Hematopoietic multipotent progenitor cell (in vitro differentiated cells): ENCODE results near the gene SPG7. TPM values are rescaled to one million over a fixed set of nuclear protein-coding genes. Genes with fewer than 3 reads are reported as not detected.

Source experiments
- DNase-seq, 3 donors: peaks; one replicate each; pipeline ENCODE4 v3.0.0-alpha.2; 2011 to 2015; ENCODE audit warnings: low read depth in 2 of 3, low spot score in 2 of 3
- total RNA-seq: library from RNA; depleted of rRNA; stranded (reverse); fragments of >200 nt; gene quantifications from one replicate; pipeline ENCODE4 v1.2.3, GENCODE V29; 2012

SPG7 gene
- total RNA-seq, 1 donor = 132 TPM

DNA sequence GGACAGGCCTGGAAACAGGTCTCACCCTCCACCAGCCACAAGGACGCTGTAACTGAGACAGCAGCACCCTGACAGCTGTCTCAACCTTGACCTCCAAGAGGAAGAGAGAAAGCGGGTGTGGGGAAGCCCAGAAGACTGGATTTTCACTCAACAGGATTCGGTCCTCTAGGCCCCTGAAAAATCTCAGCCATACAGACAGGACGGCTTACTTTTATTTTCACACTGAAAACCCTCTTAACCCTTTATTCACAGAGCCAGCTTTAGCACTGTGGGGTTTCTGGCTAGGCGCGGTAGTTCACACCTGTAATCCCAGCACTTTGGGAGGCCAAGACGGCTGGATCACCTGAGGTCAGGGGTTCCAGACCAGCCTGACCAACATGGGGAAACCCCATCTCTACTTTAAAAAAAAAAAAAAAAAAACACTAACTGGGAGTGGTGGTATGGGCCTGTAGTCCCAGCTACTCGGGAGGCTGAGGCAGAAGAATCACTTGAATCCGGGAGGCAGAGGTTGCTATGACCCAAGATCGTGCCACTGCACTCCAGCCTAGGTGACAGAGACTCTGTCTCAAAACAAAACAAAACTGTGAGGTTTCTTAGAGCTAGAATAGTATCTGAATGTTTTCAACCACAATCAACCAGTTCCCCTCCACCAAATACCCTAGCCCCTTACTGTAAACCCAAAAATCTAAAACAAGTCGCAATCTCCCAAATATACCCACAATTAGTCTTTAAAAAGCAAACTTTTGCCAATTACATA lies 23.1 kb upstream of the SPG7 start:
- DNase-seq = no peak

DNA sequence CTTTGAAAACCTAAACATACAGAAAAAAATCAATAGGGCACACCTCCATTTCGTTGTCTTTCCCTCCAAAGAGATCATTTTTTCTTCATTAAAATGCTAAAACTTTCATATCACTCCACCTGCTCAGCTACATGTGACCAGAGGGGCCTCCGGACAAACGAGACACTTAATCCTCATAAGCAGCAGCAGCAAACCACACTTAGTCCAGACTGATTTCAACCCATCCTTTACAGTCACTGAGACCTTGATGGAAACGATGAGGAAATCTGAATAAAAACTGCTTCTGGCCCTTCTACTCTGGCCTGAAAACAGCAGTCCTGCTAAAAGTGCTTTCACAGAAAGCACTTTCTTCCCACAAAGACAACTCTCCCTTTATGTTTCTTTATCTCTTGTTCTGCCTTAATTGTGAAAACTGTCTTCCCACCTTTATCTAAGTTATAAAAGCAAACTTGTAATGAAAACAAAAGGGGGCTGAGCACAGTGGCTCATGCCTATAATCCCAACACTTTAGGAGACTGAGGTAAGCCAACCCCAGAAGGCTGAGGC lies 22.4 kb upstream of the SPG7 start:
- DNase-seq = no peak

DNA sequence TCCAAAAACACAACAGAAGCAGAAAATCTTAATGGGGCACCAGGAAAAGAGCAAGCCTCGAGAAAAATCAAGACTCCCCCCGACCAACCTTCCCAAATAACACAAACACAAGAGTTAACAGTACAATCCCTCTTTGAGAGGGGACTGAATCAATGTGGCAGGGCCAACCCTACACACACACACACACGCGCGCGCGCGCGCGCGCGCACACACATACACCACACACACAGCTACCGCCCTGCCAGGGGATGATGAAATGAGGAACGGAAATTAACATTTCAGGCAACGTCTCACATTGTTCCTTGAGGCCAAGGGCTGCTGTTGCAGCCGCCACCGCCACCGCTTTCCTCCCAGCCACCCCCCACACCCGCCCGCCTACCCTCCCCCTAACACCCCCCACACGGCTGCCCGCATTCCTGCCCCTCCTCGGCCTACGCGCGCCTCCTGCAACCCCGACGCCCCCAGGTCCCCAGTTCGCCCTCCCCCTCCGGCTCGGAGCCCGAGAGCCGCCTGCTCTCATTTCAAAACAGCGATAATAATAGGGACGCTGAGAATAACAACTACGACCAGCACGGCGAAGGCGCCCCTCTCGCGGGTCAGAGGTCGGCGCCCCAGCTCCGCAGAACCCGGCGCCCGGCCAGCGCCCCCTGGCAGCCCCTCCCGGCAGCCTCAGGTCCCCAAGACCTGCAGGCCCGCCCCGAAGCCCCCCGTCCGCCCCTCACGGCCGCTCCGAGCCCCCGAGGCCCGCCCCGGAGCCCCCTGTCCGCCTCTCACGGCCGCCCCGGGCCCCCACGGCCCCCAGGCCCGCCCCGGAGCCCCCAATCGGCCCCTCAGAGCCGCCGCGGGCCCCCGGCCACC lies 18.9 kb upstream of the SPG7 start:
- DNase-seq = peak; percentile 65 to 97 (median 93)

DNA sequence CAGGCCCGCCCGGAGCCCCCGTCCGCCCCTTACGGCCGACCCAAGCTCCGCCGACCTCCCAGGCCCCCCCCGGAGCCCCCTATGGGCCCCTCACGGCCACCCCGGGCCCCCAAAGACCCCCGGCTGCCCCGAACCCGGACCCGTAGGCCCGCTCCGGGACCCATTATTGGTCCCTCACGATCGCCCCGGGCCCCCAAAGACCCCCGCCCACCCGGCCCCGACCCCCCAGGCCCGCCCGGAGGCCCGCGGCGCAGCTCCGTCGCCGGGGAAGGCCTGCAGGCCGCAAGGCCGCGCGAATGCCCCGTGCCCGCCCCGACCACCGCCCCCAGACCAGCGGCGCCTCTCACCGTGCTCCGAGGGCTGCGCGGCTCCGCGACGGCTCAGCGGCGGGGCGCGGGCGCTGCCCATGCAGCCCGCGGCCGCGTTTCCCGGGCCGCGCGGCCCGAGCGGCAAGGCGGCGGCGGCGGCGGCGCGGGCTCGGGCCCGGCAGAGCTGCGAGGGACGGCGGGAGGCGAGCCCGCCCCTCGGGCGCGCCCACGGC lies 18.2 kb upstream of the SPG7 start:
- no peak for DNase-seq

DNA sequence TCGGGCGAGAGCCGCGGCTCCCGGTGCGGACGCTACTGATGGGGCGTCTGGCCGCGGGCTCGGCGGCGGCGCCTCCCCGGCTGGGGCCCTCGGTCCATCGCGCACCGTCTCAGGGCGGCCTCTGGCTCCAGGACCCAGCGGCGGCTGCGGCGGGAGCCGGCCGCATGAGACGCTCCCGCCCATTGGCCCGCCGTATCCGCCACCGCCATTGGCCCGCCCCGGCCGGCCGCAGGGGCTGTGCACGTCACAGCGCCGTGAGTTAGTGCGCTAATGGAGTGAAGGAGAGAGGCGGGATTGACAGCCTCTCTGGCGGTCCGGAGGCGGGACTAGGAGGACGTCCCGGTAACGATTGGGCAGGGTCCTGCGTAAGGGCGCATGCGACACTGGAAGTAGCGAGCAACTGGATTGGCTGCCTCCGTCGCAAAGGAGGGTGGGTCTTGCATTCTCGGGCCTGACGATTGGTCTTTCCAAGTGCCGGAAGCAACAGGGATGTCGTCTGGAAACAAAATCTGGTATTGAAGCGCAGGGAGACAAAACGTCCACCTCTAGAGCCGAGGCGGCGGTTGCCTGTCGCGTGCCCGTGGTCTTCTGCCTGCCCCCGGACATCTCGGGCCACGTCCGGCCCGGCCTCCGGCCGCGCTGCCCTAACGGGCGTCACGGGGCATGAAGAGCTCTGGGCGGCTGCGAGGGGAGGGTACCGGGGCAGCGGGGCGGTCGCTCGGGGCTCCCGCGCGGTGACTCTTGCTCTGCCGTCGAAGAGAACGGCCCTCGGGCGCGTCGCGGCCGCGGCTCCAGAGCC lies 17.6 kb upstream of the SPG7 start, which contains the start of gene ANKRD11:
Gene ANKRD11 (minus strand): TSS at position 123 of the 799 bp plus-strand sequence. CDS start 173,542 bp downstream, outside the sequence.
- DNase-seq = peak; percentile 96 to 99 (median 99)

DNA sequence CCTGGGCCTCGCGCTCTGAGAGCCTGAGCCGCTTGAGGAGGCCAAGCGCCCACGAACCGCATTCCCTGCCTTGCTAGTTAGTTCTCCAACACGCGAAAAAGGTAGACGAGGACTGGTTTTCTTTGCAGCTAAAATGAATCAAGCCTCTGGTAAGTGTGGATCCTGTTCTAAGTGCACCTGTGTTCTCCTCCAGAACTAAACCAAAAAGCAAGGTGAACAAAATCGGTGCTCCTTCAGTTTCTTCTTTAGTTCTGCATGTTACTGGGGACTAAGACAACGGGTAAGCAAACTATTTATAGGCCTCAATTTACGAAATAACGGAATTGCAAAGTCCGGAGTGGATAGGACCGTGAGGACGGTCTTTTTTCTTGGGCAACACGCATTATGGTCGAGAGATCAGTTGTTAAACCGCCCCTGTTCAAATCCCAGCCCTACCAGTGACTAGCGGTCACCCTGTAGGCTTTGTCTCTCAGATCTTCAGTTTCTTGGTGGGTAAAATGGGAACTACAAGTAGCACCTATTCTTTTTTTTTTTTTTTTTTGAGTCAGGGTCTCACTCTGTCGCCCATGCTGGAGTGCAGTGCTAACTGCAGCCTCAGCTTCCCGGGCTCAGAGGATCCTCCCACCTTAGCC lies 16.8 kb upstream of the SPG7 start:
- DNase-seq = peak in 1 of 3 donors; percentile 58

DNA sequence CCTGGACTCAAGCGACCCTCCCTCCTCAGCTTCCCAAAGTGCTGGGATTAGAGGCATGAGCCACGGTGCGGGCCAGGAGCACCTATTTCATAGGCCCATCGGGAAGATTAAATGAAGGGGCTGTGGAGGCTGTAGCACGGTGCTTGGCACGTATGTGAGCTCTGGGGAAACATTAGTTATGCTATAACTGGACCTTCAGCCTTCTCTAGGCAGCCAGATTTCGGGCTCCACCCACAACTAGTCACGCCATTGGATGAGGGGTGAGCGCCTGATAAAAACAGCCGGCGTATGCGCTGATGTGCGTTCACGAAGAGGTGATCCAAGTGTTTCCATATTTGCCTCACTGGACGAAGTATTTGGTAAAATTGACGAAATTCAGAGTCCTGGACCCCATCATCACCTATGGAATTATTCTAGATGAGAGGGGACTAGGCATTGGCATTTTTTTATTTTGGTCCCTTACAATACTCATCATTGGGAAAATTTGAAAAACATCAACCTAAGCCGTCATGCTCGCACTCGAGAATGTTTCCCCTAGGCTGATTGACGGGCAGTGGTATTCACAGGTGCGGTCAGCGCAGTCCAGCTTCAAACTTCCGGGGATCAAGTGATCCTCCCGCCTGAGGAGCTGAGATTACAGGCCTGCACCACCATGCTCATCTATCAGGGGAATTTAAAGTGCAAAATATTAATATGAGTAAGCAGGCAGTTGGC lies 16.1 kb upstream of the SPG7 start:
- no peak for DNase-seq

DNA sequence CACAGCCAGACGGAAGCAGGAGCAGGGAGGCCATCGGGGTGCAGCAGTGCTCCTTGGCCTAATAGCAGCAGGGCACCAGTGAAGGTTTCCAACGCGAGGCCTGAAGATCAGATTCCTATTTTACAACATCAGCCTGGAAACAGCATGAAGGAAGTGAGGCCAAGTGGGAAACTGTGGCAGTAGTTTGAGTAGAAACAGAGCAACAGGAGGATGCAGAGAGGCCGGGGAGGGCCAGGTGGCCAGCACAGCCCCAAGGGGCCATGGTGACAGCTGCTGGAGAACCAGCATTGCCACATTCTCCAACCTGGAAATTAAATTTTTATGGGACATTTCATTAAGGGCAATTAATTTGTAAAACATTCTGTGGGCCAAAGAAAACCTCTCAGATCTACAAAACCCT lies 14.4 kb upstream of the SPG7 start:
- DNase-seq = no peak

DNA sequence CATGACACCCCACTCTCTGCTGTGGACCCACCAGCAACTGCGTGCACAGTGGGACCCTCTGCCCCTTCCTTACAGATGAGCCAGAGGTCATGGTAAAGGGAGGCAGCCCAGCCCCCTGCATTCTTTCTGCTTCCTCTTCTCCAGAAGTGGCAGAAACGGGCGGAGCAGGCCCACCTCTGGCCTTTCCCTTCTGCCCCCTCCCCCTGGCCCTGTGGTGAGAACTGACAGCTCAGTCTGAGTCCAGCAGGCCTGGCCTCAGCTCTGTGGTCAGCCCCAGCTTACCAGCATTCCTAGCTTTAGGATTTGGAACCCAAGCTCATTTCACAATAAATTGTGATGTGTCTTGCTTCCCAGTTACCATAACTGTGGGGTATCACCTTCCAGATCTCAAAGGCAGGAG lies 13.1 kb upstream of the SPG7 start:
- no peak for DNase-seq

DNA sequence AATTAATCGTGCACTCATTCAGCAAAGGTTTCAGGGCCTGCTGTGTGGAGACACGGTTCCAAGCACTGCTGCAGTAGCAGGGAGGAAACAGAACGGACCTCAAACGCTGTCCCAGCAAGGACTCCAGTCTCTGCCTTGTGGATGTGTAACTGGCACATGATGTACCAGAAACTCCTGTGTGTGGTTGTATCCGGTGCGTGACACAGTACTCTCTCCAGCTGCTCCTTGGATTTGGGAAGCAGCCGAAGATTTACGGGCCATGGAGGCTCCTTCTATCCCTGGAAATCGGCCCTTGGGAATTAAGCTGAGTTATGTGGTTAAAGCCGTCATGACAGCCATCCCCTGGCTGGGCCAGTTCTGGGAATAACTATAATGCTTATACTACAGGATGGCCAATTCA lies 9.4 kb upstream of the SPG7 start:
- no peak for DNase-seq

DNA sequence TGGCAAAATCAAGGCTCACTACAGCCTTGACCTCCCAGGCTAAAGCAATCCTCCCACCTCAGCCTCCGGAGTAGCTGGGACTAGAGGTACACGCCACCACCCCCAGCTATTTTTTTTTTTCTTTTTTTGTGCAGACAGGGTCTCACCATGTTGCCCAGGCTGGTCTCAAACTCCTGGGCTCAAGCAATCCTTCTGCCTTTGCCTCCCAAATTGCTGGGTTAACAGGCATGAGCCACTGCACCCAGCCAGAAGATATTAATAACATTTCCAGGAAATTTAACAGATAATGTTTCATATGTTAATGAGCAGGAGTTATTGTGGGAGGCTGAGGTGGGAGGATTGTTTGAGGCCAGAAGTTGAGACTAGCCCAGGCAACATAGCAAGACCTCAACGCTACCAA lies 8.4 kb upstream of the SPG7 start:
- DNase-seq = no peak

DNA sequence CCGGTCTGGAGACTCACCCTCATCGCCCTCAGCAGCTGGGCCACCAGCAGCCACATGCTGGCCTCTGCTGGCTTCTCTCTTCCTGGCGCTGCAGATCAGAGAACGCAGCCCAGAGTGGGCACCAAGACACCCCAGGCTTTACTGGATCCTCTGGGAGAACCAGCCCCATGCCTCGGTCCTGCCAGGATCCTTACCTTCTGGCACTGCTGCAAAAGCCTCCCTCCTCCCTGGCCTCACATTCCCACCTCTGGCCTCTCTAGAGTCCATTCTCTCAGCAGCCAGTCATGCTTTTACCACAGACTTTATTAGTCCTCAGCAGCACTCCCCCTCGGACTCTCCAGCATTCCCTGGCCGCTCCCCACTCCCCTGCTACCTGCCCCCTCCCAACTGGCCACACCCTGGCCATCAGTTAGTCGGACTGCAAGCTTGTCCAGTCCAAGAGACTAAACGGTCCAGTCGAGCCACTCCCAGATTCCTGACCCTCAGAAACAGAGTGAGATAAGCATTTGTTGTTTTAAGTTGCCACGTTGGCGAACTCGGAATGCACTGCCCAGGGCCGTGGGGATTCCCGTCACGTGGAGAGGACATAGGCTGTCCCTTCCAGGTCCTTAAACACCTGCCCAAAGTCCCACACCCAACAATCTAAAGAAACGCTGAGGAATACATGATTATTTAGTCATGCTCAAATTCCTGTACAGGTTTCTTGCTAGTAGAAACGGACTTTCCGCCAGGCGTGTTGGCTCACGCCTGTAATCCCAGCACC lies 5.9 kb upstream of the SPG7 start:
- no peak for DNase-seq

DNA sequence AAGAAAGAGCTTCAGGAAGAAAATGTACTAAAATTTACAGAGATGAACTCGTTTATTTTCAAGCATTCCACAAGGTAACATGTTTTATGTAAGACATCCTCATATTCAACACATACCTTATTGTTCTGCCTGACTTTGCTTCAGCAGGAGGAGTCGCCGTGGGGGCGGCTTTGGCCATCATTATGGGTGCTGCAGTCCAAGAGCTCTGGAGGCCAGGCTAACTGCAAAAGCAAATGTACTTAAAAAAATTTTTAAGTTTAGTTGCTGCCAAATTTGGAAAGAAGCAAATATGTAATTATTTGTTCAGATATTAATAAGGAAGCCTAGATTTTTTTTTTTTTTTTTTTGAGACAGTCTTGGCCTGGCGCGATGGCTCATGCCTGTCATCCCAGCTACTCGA lies 4.1 kb upstream of the SPG7 start:
- no peak for DNase-seq

DNA sequence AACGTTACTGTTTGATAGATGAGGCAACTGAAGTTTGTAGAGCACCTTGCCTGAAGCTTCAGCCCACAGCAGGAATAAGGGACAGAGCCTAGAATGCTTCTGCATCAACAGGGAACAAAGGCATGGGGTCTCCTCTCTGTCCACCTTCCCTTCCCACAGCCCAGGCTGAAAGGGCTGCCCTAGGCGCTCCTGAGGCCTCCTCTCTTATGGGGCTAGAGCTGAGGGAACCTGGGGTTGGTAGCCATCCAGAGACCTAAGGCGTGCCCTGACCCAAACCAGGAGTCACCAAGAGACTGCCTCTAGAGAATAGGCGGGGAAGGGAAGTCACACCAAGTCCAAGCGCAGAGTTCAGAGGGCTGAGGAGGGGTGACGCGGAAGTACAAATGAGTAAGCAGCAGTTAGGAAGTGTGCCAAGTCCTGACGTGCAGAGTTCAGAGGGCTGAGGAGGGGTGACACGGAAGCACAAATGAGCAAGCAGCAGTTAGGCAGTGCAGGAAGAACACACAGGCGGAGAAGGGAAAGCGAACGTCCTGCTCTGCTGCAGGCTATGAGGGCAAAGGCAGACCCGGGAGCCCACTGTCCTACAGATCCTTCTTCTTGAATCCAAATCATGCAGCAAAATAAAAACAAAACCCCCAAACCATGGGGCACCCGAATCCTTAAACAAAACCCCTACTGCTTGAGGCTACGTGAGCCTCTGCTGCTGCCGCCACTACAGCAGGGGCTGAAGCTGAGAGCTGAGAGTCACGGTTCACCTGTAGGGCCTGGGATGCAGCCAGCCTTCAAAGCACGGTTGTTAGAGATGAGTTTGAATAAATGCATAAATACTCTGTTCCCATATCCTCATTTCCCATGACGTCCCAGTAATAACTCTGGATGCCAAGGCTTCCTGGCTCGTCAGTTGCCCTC lies 2.7 kb upstream of the SPG7 start:
- peak; percentile 77 to 95 (median 94) for DNase-seq

DNA sequence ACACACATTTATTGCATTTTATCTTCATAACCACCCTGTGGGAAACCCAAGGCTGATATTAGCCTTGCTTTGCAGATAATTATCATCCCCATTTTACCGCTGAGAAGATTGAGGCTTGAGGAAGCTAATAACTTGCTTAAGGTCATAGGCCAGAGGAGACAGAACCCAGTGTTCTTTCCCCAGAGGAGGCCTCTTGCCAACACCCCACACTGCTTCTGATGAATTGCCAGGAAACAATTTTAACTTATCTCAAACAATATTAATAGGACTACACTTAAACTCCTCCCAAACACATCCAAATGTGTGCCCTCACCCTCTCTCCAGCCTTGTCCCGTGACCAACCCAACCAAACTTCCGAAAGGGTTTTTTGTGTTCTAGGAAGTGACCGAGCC lies 2.1 kb upstream of the SPG7 start:
- no peak for DNase-seq

DNA sequence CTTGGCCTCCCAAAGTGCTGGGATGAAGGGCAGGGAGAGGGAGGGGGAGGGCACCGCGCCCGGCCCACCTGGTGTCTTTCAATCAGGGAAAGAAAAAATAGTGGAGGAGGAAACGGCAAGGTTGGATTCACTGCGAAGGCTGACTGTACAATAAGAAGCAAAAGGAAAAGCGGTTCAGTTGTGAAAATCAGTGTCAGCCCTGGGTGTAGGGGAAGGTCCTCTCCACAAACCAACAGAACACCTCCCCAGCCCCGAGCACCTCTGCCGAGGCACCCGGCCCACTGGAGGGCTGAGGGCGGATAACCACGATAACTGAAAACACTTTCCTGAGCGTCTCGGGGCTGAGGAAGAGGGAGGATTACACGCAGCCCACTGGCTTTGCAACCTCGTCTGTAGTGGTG lies 1.4 kb upstream of the SPG7 start:
- DNase-seq = no peak

DNA sequence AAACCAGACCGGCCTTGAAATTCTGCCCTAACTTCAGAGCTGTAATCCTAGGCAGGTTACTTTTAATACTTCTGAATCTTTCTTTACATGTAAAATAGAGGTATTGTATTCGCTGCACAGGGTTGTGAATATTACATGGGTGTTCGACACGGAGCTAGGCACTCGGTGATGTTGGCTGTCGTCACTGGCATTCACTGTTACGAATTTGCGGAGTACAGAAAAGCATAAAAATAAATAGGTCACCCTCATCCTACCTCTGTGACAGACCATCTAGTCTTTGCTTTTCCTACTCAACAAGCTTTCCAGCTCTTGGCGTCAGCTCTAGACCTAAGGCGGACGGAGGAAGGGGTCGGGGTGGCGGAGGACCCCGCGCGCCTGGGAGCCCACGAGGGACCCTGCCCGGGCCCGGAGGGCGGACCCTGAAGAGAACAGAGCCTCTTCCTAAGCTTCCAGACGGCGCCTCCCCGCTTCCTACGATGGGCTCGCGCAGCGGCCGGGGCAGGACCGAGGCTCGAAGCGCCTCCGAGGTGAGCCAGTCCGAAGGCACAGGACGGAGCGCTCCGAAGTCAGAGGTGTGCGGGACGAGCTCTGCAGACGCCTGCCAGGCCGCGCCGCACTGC lies 879 bp upstream of the SPG7 start:
- DNase-seq = no peak
